GM08714 (cell line): Measurements from ENCODE around the gene RPLP1.

Source experiments
- H3K4me3 ChIP-seq: fragments of 200-500 bp; sonication (Bioruptor generic); 2 replicates; pipeline ENCODE4 v1.5.1; 2014; ENCODE audit warnings: mild to moderate bottlenecking, low read length, inconsistent platforms
- ZNF274 ChIP-seq: IDR thresholded peaks from 2 replicates; pipeline ENCODE4 v1.6.1; 2012; ENCODE audit warnings: mild to moderate bottlenecking, low read depth, low read length

Gene RPLP1

DNA sequence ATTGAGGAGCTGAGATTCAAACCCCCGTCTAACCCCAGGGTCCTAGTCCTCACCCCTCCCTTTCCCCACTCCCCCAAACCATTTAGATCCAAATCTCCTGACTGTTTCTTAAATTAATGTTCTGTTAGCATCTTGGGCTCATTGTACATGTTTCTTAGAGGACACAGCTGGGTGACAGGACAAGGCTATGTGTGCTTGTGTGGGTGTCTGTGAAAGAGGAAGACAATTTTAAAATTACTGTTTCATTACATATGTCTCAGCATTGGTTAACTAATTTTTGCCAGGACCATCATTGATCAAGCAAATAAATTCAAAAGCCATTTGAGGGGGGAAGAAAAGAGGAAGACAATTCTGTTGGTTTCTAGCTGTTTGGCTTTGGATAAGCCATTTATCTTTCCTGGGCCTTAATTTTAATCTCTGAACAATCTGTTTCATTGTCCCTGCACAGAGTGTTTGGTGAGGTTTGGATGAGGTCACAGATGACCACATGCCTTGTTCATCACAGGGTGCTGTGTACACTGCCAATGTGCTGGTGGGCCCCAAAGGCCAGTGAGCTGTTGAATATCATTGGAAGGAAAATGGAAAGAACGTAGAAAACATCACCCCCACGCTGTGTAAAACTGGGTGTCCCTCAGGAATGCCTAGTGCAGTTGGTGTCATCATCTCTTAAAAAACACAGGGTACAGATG, 51.9 kb downstream of the RPLP1 start:
- H3K4me3 ChIP-seq: no peak overlapping the region
- TF ChIP-seq ZNF274: no peak
